Stimulated activated naive CD8-positive, alpha-beta T cell treated with anti-CD3 and anti-CD28 coated beads, Interleukin-15, Interleukin-2, amounts not matched to agents 100 ng/mL and 50 ng/mL, for 24 hours (primary cell): ENCODE data around the gene RIMKLA.
A peak's percentile ranks its signal among the peaks of the same experiment; 100 is the strongest.

Experiments
- H3K27ac Mint-ChIP-seq: one replicate; pipeline ENCODE4 v1.8.0; 2021; ENCODE audit warnings: mild to moderate bottlenecking, mixed read lengths
- H3K27me3 Mint-ChIP-seq: one replicate; pipeline ENCODE4 v1.8.0; 2021; ENCODE audit warnings: mixed read lengths
- H3K36me3 Mint-ChIP-seq: one replicate; pipeline ENCODE4 v1.8.0; 2021; ENCODE audit warnings: low read depth, mixed read lengths
- H3K4me1 Mint-ChIP-seq: one replicate; pipeline ENCODE4 v1.8.0; 2021; ENCODE audit warnings: low read depth, mixed read lengths
- H3K4me3 Mint-ChIP-seq: one replicate; pipeline ENCODE4 v1.8.0; 2021; ENCODE audit warnings: mild to moderate bottlenecking, mixed read lengths
- H3K9me3 Mint-ChIP-seq: one replicate; pipeline ENCODE4 v1.8.0; 2021; ENCODE audit warnings: mixed read lengths

The RIMKLA gene

DNA sequence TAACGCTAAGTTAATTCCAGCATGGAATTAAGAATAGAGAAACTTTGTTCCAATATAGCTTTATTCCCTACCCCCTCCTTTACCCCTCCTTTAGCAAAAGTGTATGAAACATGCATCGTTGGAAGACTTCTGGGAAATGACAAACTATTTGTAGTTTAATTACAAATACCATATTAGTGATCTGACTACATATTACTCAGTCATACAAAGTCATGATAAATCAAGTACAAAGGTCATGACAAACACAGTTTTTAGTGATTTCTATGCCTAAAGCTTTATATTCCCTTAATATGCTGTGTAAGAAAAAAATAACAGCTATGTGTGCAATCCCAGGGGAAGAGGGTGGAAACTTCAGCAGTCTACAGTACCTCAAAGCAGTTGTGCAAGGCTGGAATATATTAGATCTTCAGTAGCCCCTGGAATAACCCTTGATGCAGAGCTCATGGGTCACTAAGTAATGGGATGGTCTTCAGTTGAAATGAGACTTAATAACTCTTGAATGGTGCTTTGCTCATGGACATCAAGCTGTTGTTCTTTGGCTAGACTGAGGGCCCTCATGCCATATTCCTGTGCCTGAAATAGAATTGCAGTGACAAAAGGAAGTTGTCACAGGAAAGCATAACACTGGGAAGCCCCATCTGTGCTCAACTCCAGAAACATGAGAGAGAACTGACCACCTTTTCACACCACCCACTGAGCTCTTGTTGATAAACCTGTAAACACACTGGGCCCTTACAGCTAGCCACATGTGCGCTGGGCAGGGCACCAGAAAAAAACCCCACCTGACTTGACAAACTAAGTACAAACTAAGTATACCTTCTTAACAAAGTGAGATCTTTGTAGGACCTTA is 49.9 kb downstream of the RIMKLA start:
- H3K9me3 Mint-ChIP-seq: no peaks in the 10 kb centered on the region
- H3K27me3 Mint-ChIP-seq: no peaks in the 10 kb centered on the region
- no peak overlapping the region for H3K27ac Mint-ChIP-seq

DNA sequence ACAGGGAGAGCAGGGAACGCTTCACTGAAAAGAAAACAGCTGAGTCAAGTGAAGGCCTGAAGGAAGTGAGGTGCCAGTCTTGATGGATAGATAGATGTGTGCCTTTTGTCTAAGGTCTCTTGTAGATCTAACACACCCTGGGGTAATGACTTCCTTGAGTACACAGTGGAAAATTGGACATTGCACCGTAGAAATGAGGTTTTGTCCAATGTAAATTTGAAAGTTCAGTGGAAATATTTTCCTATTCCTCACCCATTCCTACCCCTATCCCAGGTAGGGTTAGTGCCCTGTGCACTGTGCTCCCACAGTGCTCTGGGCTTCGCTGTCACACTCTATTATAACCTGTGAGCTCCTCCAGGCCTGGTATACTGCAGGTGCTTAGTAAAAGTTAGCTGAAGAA is 50.9 kb downstream of the RIMKLA start:
- Mint-ChIP-seq H3K27me3 (no peaks in the 10 kb centered on the region), H3K4me3 (no peak overlapping the region), H3K4me1 (no peaks in the 10 kb centered on the region), H3K9me3 (no peaks in the 10 kb centered on the region), H3K27ac (no peak overlapping the region), H3K36me3 (no peaks in the 10 kb centered on the region)

More for the DNA sequence above, 49.9 kb downstream of the RIMKLA start:
- Mint-ChIP-seq H3K4me3 (no peak overlapping the region), H3K36me3 (no peaks in the 10 kb centered on the region), H3K4me1 (no peaks in the 10 kb centered on the region)

DNA sequence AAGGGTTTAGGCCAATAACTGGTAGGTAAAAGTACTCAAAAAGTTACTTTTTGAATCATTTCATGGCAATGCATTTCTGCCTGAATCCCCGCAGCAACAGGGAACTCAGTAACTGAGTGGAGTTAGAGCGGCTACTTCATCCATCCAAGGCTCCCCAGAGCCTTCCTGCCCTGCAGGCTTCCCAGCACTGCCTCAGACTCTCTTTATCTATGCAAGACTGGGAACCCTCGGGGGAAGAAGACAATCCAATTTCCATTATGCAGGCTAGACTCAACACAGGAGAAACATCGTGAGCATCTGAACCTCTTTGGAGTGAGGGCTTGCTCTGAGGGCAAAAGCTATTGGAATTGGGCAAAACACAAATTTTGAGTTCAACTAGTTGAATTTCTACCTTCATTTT is 52.1 kb downstream of the RIMKLA start:
- no peaks in the 10 kb centered on the region for H3K36me3 Mint-ChIP-seq
- H3K27me3 Mint-ChIP-seq: no peaks in the 10 kb centered on the region
- no peaks in the 10 kb centered on the region for H3K9me3 Mint-ChIP-seq
- no peaks in the 10 kb centered on the region for H3K4me1 Mint-ChIP-seq
- no peak overlapping the region for H3K27ac Mint-ChIP-seq
- no peak overlapping the region for H3K4me3 Mint-ChIP-seq

DNA sequence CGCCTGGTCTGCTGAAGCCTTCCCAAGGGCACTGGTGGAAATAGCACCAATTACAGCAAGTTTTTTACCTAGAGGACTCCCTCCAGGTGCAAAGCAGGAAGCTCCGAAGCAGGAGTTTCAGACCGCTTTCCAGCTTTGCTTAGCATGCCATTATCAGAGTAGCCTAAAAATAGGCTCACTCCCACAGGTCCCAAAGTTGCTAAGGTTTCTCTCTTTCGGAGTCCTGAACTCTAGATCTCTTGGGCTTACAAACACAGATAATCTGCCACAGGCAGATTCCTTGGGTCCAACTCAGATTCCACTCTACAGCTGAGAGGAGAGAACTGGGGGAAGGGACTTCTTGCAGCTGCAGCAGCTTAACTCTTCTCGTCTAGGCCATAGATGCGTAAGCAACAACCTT is 52.8 kb downstream of the RIMKLA start:
- Mint-ChIP-seq H3K36me3 (no peaks in the 10 kb centered on the region), H3K27ac (no peak overlapping the region), H3K9me3 (no peaks in the 10 kb centered on the region), H3K4me1 (no peaks in the 10 kb centered on the region), H3K4me3 (no peak overlapping the region), H3K27me3 (no peaks in the 10 kb centered on the region)

DNA sequence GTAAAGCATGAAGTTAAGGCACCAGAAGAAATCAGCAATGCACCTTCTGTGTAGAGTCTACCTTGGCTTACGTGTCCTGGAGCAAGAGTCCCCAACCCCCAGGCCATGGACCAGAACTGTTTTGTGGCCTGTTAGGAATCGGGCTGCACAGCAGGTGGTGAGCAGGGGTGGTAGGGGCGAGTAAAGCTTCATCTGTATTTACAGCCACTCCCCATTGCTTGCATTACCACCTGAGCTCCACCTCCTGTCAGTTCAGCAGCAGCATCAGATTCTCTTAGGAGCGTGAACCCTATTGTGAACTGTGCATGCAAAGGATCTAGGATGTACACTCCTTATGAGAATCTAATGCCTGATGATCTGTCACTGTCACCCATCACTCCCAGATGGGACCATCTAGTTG is 53.7 kb downstream of the RIMKLA start:
- Mint-ChIP-seq H3K27ac (no peak overlapping the region), H3K4me3 (no peak overlapping the region), H3K4me1 (no peaks in the 10 kb centered on the region), H3K36me3 (no peaks in the 10 kb centered on the region), H3K9me3 (no peaks in the 10 kb centered on the region), H3K27me3 (no peaks in the 10 kb centered on the region)

DNA sequence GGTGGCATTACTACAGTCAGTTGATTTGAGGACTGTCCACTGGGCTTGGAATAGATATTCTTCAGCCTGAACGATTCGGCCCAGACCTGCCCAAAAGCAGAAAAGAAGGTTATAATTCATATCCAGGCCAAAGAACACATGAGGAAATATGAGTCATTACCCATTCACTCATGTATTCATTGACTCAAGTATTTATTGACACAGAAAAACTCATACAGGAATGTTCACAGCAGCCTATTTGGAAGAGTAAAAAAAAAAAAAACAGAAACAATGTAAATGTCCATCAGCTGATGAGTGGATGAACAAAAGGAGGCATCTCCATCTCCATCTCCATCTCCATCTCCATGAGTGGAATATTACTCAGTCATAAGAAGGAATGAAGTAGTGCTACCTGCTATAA is 59.3 kb downstream of the RIMKLA start:
- H3K36me3 Mint-ChIP-seq: no peaks in the 10 kb centered on the region
- no peak overlapping the region for H3K4me3 Mint-ChIP-seq
- no peaks in the 10 kb centered on the region for H3K9me3 Mint-ChIP-seq
- no peaks in the 10 kb centered on the region for H3K27me3 Mint-ChIP-seq
- H3K4me1 Mint-ChIP-seq: no peaks in the 10 kb centered on the region
- no peak overlapping the region for H3K27ac Mint-ChIP-seq

DNA sequence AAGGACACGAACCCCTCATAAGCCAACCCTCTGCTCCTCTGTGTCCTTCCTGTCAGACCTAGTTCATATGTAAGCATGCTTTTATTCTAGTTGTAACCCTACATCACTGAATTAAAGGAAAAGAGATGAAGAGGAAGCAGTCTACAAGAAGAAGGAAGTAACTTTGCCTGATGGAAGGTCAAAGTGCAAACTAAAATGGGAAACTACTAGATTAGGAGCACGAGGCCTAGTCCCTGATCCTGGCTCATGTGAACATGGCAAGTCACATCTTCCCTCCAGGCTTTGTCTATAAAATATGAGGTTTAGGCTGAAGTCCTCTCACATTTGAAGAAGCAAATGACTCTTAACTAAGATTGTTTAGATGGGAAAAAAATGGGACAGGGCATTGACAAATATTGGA is 62.1 kb downstream of the RIMKLA start:
- Mint-ChIP-seq H3K36me3 (no peaks in the 10 kb centered on the region), H3K4me1 (no peaks in the 10 kb centered on the region), H3K27ac (no peak overlapping the region), H3K4me3 (no peak overlapping the region), H3K9me3 (no peaks in the 10 kb centered on the region), H3K27me3 (no peaks in the 10 kb centered on the region)

DNA sequence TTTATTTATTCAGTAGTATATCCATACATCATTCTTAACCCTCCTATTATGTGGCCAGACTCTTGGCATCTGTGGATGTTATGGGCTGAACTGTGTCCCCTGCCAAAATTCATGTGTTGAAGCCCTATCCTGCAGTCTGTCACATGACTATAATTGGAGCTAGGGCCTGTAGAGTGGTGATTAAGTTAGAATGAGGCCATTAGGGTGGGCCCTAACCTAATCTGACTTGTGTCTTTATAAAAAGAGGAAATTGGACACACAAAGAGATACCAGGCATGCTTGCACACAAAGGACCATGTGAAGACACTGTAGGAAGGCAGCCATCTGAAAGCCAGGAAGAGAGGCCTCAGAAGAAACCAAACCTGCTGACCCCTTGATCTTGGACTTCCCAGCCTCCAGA is 68.7 kb downstream of the RIMKLA start:
- Mint-ChIP-seq H3K4me1 (no peaks in the 10 kb centered on the region), H3K27me3 (no peaks in the 10 kb centered on the region), H3K4me3 (no peak overlapping the region), H3K9me3 (no peaks in the 10 kb centered on the region), H3K36me3 (no peaks in the 10 kb centered on the region), H3K27ac (no peak overlapping the region)

DNA sequence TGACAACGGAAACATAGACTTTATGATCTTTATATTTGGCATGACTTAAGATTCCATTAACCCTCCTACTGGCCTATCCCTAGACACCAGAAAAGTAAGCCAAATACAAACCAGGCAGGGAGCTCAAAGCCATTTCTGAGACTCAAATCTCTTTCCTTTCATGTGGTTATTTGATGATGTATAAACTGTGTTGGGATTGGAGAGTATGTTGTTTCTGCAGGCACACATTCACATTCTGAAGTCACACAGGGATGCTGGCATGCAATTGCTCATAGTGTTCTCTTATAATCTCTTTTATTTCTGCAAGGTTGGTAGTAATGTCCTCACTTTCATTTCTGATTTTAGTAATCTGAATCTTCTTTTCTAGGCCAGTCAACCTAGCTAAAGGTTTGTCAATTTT is 69.5 kb downstream of the RIMKLA start:
- Mint-ChIP-seq H3K9me3 (no peaks in the 10 kb centered on the region), H3K4me3 (no peak overlapping the region), H3K27me3 (no peaks in the 10 kb centered on the region), H3K4me1 (peaks cover 1% of the 10 kb centered on the region), H3K36me3 (no peaks in the 10 kb centered on the region), H3K27ac (no peak overlapping the region)

DNA sequence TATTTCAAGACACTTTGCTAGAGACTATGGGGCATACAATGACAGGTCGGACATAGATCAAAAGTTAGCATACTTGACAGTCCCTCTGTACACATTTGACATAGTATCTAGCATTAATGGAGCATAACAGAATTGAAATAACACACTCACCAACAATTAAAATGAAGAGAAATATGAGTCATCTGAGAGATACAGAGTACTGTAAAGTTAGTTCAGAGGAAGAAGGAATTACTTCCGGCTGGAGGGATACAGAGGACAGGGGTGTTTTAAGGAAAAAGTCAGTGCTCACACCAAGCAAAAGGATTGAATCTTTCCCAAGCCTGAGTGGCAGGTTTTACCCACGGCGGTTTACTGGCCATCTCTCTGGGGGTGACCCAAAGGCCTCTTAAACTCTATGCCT is 72.8 kb downstream of the RIMKLA start:
- Mint-ChIP-seq H3K27me3 (no peaks in the 10 kb centered on the region), H3K4me1 (peaks cover 27% of the 10 kb centered on the region), H3K4me3 (no peak overlapping the region), H3K9me3 (no peaks in the 10 kb centered on the region), H3K27ac (no peak overlapping the region), H3K36me3 (peaks cover 12% of the 10 kb centered on the region)

DNA sequence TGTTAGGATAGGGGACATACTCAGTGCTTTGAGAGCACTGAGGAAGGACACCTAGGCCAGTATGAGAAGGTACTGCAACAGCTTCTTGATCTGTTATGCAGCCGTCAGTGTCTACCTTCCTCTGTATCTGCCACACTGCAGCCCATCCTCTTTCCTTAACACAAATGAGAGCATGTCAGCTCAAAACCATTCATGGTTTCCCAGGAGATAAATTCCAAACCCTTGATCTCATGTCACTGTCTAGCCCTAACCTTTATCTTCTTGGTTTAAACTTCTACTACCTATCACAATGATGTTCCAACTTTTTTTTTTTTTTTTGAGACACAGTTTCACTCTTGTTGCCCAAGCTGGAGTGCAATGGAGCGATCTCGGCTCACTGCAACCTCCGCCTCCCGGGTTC is 73.8 kb downstream of the RIMKLA start:
- Mint-ChIP-seq H3K27ac (no peak overlapping the region), H3K4me3 (no peak overlapping the region), H3K27me3 (no peaks in the 10 kb centered on the region), H3K4me1 (peaks cover 33% of the 10 kb centered on the region), H3K9me3 (no peaks in the 10 kb centered on the region), H3K36me3 (peaks cover 19% of the 10 kb centered on the region)

DNA sequence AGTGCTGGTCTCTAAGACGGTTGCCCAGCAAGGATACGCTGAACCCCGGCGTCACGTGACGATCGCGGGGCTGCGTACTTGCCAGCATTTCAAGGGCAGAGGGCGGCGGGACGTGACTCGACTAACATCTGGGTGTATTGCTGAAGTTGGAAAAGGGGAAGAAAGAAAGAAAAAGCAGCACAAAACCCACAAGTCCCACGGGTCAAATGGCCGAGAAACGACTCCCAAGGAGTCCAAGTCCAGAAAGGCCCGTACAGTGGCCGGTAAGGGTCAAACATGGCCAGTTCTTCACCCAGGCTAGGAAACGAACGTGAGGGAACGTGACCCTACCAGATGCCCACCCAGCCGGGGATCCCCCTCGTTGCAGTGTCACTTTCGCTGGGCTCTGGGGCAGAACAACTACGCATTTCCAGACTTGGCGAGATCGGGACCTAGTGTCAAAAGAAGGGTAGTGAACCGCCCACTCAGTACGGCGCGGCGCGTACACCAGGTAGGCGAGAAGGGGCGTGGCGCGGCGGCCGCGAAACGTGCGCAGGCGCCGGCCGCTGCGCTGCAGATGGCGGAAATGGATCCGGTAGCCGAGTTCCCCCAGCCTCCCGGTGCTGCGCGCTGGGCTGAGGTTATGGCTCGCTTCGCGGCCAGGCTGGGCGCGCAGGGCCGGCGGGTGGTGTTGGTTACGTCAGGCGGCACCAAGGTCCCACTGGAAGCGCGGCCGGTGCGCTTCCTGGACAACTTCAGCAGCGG is 75.6 kb downstream of the RIMKLA start, which contains the start of the genes PPCS and ZMYND12:
Gene PPCS, plus strand, starts transcription at position 534 of the 744 bp plus-strand sequence. Its CDS starts 23 bp downstream, at position 557.
Gene ZMYND12, minus strand, starts transcription at position 13 of the 744 bp plus-strand sequence. CDS start 25 bp downstream, outside the sequence.
- Mint-ChIP-seq H3K36me3 (peaks cover 37% of the 10 kb centered on the region), H3K27ac (peak within 1 kb of the TSS; percentile 99), H3K9me3 (no peaks in the 10 kb centered on the region), H3K27me3 (no peaks in the 10 kb centered on the region), H3K4me1 (peaks cover 49% of the 10 kb centered on the region), H3K4me3 (peak within 1 kb of the TSS; percentile 96)

DNA sequence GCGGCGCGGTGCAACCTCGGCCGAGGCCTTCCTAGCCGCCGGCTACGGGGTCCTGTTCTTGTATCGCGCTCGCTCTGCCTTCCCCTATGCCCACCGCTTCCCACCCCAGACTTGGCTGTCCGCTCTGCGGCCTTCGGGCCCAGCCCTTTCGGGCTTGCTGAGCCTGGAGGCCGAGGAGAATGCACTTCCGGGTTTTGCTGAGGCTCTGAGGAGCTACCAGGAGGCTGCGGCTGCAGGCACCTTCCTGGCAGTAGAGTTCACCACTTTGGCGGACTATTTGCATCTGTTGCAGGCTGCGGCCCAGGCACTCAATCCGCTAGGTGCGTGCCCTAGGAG is 76.1 kb downstream of the RIMKLA start:
- Mint-ChIP-seq H3K27ac (peak overlapping the region; percentile 99), H3K36me3 (peaks cover 37% of the 10 kb centered on the region), H3K27me3 (no peaks in the 10 kb centered on the region), H3K9me3 (no peaks in the 10 kb centered on the region), H3K4me3 (peak overlapping the region; percentile 96), H3K4me1 (peaks cover 50% of the 10 kb centered on the region)

DNA sequence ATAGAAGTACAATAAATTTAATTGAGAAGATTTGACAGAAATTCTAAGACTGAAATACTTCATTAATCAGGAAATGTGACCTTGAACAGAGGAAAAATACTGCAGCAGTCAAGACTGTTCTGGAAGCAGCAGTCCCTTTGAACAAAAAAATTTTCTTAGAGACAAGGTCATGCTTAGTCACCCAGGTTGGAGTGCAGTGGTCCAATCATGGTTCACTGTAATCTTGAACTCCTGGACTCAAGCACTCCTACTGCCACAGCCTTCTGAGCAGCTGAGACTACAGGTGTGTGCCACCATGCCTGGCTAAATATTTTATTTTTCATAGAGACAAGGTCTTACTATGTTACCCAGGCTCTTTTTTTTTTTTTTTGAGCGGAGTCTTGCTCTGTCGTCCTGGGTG is 80.6 kb downstream of the RIMKLA start:
- H3K4me1 Mint-ChIP-seq: peaks cover 61% of the 10 kb centered on the region
- H3K27ac Mint-ChIP-seq: no peak overlapping the region
- H3K4me3 Mint-ChIP-seq: no peak overlapping the region
- peaks cover 37% of the 10 kb centered on the region for H3K36me3 Mint-ChIP-seq
- no peaks in the 10 kb centered on the region for H3K27me3 Mint-ChIP-seq
- no peaks in the 10 kb centered on the region for H3K9me3 Mint-ChIP-seq
